GM19324 (cell line): Measurements from ENCODE around the gene PAIP2B.
"Not testable (repeated sequence)": the region's sequence is repeated elsewhere in the genome, so short reads cannot be mapped to it uniquely, and the experiment has no call there.

Experiments
- ATAC-seq: cut with Tn5 transposase; IDR thresholded peaks from one replicate; pipeline ENCODE4 v1.9.1; 2021; ENCODE audit warnings: mild to moderate bottlenecking, moderate library complexity; ENCODE audit not compliant: unreplicated experiment, low FRiP score

The PAIP2B gene

GRCh38 chr2:71223767-71224333 lies 3.1 kb downstream of the PAIP2B start:
- no peak for ATAC-seq

GRCh38 chr2:71220743-71221142 lies 6.2 kb downstream of the PAIP2B start:
- no peak for ATAC-seq

- ATAC-seq, result no peak
These were observed 10.4 kb downstream of the PAIP2B start for GRCh38 chr2:71216501-71216900.

- ATAC-seq, result no peak
These were observed 11.5 kb downstream of the PAIP2B start for GRCh38 chr2:71215447-71215846.

GRCh38 chr2:71212336-71212735 lies 14.6 kb downstream of the PAIP2B start:
- no peak for ATAC-seq

GRCh38 chr2:71210292-71210691 lies 16.6 kb downstream of the PAIP2B start:
- ATAC-seq, result no peak

GRCh38 chr2:71208756-71209155 lies 18.1 kb downstream of the PAIP2B start:
- no peak for ATAC-seq

- ATAC-seq, result no peak
These were observed 19.3 kb downstream of the PAIP2B start for GRCh38 chr2:71207601-71208000.

- ATAC-seq, result no peak
These were observed 20.6 kb downstream of the PAIP2B start for GRCh38 chr2:71206271-71206670.

- no peak for ATAC-seq
These were observed 35.3 kb downstream of the PAIP2B start for GRCh38 chr2:71191570-71191943.

- no peak for ATAC-seq
These were observed 36.0 kb downstream of the PAIP2B start for GRCh38 chr2:71190656-71191569.

GRCh38 chr2:71187589-71187988 lies 39.3 kb downstream of the PAIP2B start:
- ATAC-seq, result no peak

GRCh38 chr2:71186973-71187372 lies 39.9 kb downstream of the PAIP2B start:
- ATAC-seq, result no peak

- ATAC-seq, result not testable (repeated sequence)
These were observed 43.4 kb downstream of the PAIP2B start for GRCh38 chr2:71183306-71184115.

- ATAC-seq, result no peak
These were observed 45.6 kb downstream of the PAIP2B start for GRCh38 chr2:71181316-71181715.

GRCh38 chr2:71178836-71179235 lies 48.1 kb downstream of the PAIP2B start:
- ATAC-seq, result not testable (repeated sequence)

GRCh38 chr2:71174207-71174606 lies 52.7 kb downstream of the PAIP2B start:
- ATAC-seq, result no peak

GRCh38 chr2:71173096-71173495 lies 53.8 kb downstream of the PAIP2B start:
- no peak for ATAC-seq

- ATAC-seq, result no peak
These were observed 60.1 kb downstream of the PAIP2B start for GRCh38 chr2:71166812-71167211.

GRCh38 chr2:71157124-71157793 lies 69.6 kb downstream of the PAIP2B start:
- ATAC-seq, result no peak

- no peak for ATAC-seq
These were observed 70.3 kb downstream of the PAIP2B start for GRCh38 chr2:71156573-71156972.
